Neural cell (in vitro differentiated cells): ENCODE data around the gene TMEM132C. TPM values are rescaled to one million over a fixed set of nuclear protein-coding genes. Genes with fewer than 3 reads are reported as not detected.
A peak's percentile ranks its signal among the peaks of the same experiment; 100 is the strongest.

Source experiments
- H2AFZ ChIP-seq: fragments of 200-600, 300-800 bp; sonication (generic), shearing (Covaris generic); 2 replicates; pipeline ENCODE4 v1.6.0; 2014; ENCODE audit warnings: low read depth, mild to moderate bottlenecking, antibody characterized with exemption, low read length, moderate library complexity
- H3F3A ChIP-seq: fragments of 200-600 bp; shearing (Covaris generic); 2 replicates; pipeline ENCODE4 v1.6.1; 2016; ENCODE audit warnings: mild to moderate bottlenecking, moderate library complexity, mixed read lengths, antibody characterized with exemption, low read length; ENCODE audit not compliant: insufficient read depth, poor library complexity, severe bottlenecking
- H3K27ac ChIP-seq: fragments of 200-600, 300-800 bp; sonication (generic), shearing (Covaris generic); 2 replicates; pipeline ENCODE4 v1.5.1; 2014; ENCODE audit warnings: mild to moderate bottlenecking, low read length, moderate library complexity
- H3K27me3 ChIP-seq: fragments of 300-800, 200-600 bp; sonication (generic), shearing (Covaris generic); 2 replicates; pipeline ENCODE4 v1.6.0; 2014; ENCODE audit warnings: mild to moderate bottlenecking, low read depth, low read length, moderate library complexity; ENCODE audit not compliant: insufficient read depth
- H3K36me3 ChIP-seq: fragments of 300-800, 200-600 bp; sonication (generic), shearing (Covaris generic); 2 replicates; pipeline ENCODE4 v1.5.1; 2014; ENCODE audit warnings: mild to moderate bottlenecking, antibody characterized with exemption, low read length, moderate library complexity; ENCODE audit not compliant: insufficient read depth
- H3K4me2 ChIP-seq: fragments of 300-800, 200-600 bp; sonication (generic), shearing (Covaris generic); 2 replicates; pipeline ENCODE4 v1.6.0; 2014; ENCODE audit warnings: mild to moderate bottlenecking, low read length
- H3K4me3 ChIP-seq: fragments of 300-800, 200-600 bp; sonication (generic), shearing (Covaris generic); 2 replicates; pipeline ENCODE4 v1.5.1; 2014; ENCODE audit warnings: mild to moderate bottlenecking, low read length, moderate library complexity
- H3K79me2 ChIP-seq: fragments of 200-600 bp; shearing (Covaris generic); replicated peaks from 2 replicates; pipeline ENCODE4 v1.6.0; 2014; ENCODE audit warnings: mild to moderate bottlenecking, low read length, moderate library complexity; ENCODE audit not compliant: insufficient read depth
- H3K9ac ChIP-seq: fragments of 300-800, 200-600 bp; sonication (generic), shearing (Covaris generic); 2 replicates; pipeline ENCODE4 v1.6.1; 2016; ENCODE audit warnings: mild to moderate bottlenecking, low read length, mixed read lengths
- H3K9me2 ChIP-seq: fragments of 200-600 bp; shearing (Covaris generic); 2 replicates; pipeline ENCODE4 v1.6.1; 2016; ENCODE audit warnings: mild to moderate bottlenecking, low read length, mixed read lengths; ENCODE audit not compliant: insufficient read depth
- H3K9me3 ChIP-seq: fragments of 200-600, 300-800 bp; sonication (generic), shearing (Covaris generic); 2 replicates; pipeline ENCODE4 v1.6.1; 2016; ENCODE audit warnings: mild to moderate bottlenecking, mixed run types, low read length, moderate library complexity, mixed read lengths
- H4K20me1 ChIP-seq: fragments of 200-600 bp; shearing (Covaris generic); 2 replicates; pipeline ENCODE4 v1.6.1; 2016; ENCODE audit warnings: mild to moderate bottlenecking, mixed run types; ENCODE audit not compliant: insufficient read depth
- CTCF ChIP-seq: fragments of 450-650 bp; IDR thresholded peaks from 2 replicates; pipeline ENCODE4 v1.5.1; 2014; ENCODE audit warnings: antibody characterized with exemption, mild to moderate bottlenecking, moderate library complexity; ENCODE audit not compliant: poor library complexity, severe bottlenecking
- EP300 ChIP-seq: fragments of 450-650 bp; conservative IDR thresholded peaks from 2 replicates; pipeline ENCODE4 v1.6.1; 2014; ENCODE audit warnings: antibody characterized with exemption, mild to moderate bottlenecking, moderate library complexity; ENCODE audit not compliant: poor library complexity, severe bottlenecking
- EZH2 ChIP-seq: fragments of 200-600, 300-800 bp; shearing (Covaris generic), sonication (generic); IDR thresholded peaks from 2 replicates; pipeline ENCODE4 v1.6.1; 2014; ENCODE audit warnings: antibody characterized with exemption, low read length, borderline replicate concordance, mild to moderate bottlenecking; ENCODE audit not compliant: insufficient read depth, poor library complexity, severe bottlenecking
- MXI1 ChIP-seq: fragments of 450-650 bp; conservative IDR thresholded peaks from 2 replicates; pipeline ENCODE4 v1.6.1; 2014; ENCODE audit warnings: antibody characterized with exemption, mild to moderate bottlenecking; ENCODE audit not compliant: poor library complexity, severe bottlenecking
- POLR2AphosphoS5 ChIP-seq: IDR thresholded peaks from 2 replicates; pipeline ENCODE4 v1.6.1; 2012
- RAD21 ChIP-seq: fragments of 450-650 bp; conservative IDR thresholded peaks from 2 replicates; pipeline ENCODE4 v1.6.1; 2014; ENCODE audit warnings: antibody characterized with exemption, mild to moderate bottlenecking, moderate library complexity
- SMC3 ChIP-seq: fragments of 450-650 bp; conservative IDR thresholded peaks from 2 replicates; pipeline ENCODE4 v1.6.1; 2014; ENCODE audit warnings: antibody characterized with exemption, mild to moderate bottlenecking, moderate library complexity; ENCODE audit not compliant: poor library complexity
- TAF1 ChIP-seq: IDR thresholded peaks from 2 replicates; pipeline ENCODE4 v1.6.1; 2012; ENCODE audit warnings: low read depth
- polyA plus RNA-seq: library from polyadenylated mRNA; depleted of rRNA; stranded (reverse); fragments of >200 nt; gene quantifications from 2 replicates; pipeline ENCODE4 v1.2.3, GENCODE V29; 2014
- TF ChIP-seq, protein P1 (sequence below): IDR thresholded peaks from 2 replicates; pipeline ENCODE4 v1.6.1; 2012; ENCODE audit warnings: borderline replicate concordance

The TMEM132C gene
- polyA plus RNA-seq, 1 donor from 2014 or later = 0.06 TPM

GRCh38 chr12:128402486-128403243, 135.7 kb downstream of the TMEM132C start:
- peak overlapping the region; percentile 27 for H3K4me2 ChIP-seq
- no peaks in the 10 kb centered on the region for H3K79me2 ChIP-seq
- H3K9ac ChIP-seq = peak overlapping the region; percentile 39
- TF ChIP-seq CTCF = no peak
- TF ChIP-seq EP300 = no peak
- TF ChIP-seq MXI1 = no peak
- TF ChIP-seq POLR2AphosphoS5 = no peak
- no peak for TF ChIP-seq RAD21
- TF ChIP-seq SMC3 = no peak
- TF ChIP-seq, protein P1, sequence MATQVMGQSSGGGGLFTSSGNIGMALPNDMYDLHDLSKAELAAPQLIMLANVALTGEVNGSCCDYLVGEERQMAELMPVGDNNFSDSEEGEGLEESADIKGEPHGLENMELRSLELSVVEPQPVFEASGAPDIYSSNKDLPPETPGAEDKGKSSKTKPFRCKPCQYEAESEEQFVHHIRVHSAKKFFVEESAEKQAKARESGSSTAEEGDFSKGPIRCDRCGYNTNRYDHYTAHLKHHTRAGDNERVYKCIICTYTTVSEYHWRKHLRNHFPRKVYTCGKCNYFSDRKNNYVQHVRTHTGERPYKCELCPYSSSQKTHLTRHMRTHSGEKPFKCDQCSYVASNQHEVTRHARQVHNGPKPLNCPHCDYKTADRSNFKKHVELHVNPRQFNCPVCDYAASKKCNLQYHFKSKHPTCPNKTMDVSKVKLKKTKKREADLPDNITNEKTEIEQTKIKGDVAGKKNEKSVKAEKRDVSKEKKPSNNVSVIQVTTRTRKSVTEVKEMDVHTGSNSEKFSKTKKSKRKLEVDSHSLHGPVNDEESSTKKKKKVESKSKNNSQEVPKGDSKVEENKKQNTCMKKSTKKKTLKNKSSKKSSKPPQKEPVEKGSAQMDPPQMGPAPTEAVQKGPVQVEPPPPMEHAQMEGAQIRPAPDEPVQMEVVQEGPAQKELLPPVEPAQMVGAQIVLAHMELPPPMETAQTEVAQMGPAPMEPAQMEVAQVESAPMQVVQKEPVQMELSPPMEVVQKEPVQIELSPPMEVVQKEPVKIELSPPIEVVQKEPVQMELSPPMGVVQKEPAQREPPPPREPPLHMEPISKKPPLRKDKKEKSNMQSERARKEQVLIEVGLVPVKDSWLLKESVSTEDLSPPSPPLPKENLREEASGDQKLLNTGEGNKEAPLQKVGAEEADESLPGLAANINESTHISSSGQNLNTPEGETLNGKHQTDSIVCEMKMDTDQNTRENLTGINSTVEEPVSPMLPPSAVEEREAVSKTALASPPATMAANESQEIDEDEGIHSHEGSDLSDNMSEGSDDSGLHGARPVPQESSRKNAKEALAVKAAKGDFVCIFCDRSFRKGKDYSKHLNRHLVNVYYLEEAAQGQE = no peak
- no peak for TF ChIP-seq TAF1
- TF ChIP-seq EZH2 = no peak
- no peaks in the 10 kb centered on the region for H3K9me3 ChIP-seq
- H3K9me2 ChIP-seq = no peaks in the 10 kb centered on the region
- peak overlapping the region; percentile 37 for H3K4me3 ChIP-seq
- H4K20me1 ChIP-seq = no peaks in the 10 kb centered on the region
- H2AFZ ChIP-seq = peak overlapping the region; percentile 44
- no peaks in the 10 kb centered on the region for H3K36me3 ChIP-seq
- H3K27me3 ChIP-seq = no peaks in the 10 kb centered on the region
- no peaks in the 10 kb centered on the region for H3F3A ChIP-seq
- H3K27ac ChIP-seq = peak overlapping the region; percentile 69

DNA sequence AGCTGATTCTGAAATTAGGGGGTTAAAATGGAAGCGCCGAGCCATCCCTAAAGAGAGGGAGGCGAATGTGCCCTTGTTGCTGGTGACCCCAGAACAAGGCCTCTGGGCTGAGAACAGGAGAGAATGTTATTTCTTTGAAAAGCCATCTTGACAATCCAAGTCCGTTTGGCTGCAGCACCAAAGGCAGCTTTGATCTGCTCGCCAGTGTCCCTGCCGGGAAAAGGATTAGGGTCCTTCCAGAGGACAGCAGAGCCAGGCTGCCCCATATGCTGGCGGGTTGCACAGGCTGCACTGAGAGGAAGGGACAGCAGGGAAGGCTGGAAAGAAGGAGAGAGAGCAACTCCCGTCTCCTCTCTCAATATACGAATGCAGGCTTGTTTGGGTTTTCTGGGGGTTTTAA, 141.7 kb downstream of the TMEM132C start:
- Histone ChIP-seq H3K79me2 (no peaks in the 10 kb centered on the region), H3K9me3 (no peaks in the 10 kb centered on the region), H3K4me2 (no peak overlapping the region), H3K4me3 (no peak overlapping the region), H3K27me3 (no peaks in the 10 kb centered on the region), H4K20me1 (no peaks in the 10 kb centered on the region), H3K9ac (no peak overlapping the region), H3K36me3 (no peaks in the 10 kb centered on the region), H2AFZ (no peak overlapping the region), H3K27ac (no peak overlapping the region), H3K9me2 (no peaks in the 10 kb centered on the region), H3F3A (no peaks in the 10 kb centered on the region)
- TF ChIP-seq TAF1 = no peak
- TF ChIP-seq CTCF = no peak
- no peak for TF ChIP-seq SMC3
- TF ChIP-seq EP300 = no peak
- TF ChIP-seq EZH2 = no peak
- no peak for TF ChIP-seq RAD21
- TF ChIP-seq MXI1 = no peak
- TF ChIP-seq POLR2AphosphoS5 = no peak
- TF ChIP-seq, protein P1 = no peak
